ENCODE results near the gene ATP6AP2.

DNA sequence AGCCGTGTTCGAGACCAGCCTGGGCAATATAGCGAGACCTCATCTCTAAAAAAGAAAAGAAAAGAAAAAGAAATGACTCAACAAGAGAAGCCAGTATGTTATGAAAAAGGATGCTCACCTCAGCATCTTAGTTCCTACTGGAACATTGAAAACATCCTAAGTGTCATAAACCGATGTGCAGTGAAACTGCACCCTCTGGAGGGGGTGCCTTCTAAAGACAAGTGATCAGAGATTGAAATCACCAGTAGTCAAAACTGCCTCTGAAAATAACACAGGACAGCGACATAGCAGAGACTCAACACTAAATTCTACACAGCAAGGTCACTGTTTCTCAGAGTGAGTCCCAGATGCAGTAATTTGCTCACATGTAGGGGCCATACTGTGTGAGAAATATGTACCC lies 28.0 kb upstream of the ATP6AP2 start:
- TF ChIP-seq, protein P1, sequence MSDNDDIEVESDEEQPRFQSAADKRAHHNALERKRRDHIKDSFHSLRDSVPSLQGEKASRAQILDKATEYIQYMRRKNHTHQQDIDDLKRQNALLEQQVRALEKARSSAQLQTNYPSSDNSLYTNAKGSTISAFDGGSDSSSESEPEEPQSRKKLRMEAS (IDR thresholded peaks at IDR 0.05): no peak
- TF ChIP-seq, protein P2, sequence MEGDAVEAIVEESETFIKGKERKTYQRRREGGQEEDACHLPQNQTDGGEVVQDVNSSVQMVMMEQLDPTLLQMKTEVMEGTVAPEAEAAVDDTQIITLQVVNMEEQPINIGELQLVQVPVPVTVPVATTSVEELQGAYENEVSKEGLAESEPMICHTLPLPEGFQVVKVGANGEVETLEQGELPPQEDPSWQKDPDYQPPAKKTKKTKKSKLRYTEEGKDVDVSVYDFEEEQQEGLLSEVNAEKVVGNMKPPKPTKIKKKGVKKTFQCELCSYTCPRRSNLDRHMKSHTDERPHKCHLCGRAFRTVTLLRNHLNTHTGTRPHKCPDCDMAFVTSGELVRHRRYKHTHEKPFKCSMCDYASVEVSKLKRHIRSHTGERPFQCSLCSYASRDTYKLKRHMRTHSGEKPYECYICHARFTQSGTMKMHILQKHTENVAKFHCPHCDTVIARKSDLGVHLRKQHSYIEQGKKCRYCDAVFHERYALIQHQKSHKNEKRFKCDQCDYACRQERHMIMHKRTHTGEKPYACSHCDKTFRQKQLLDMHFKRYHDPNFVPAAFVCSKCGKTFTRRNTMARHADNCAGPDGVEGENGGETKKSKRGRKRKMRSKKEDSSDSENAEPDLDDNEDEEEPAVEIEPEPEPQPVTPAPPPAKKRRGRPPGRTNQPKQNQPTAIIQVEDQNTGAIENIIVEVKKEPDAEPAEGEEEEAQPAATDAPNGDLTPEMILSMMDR (IDR thresholded peaks at IDR 0.05; ENCODE audit: low read depth, low read length, missing input control): peak; percentile 6
- TF ChIP-seq YY1 (IDR thresholded peaks at IDR 0.05) (no peak), NR2F2 (IDR thresholded peaks at IDR 0.05) (no peak), HNF4G (IDR thresholded peaks at IDR 0.05) (no peak)
